Measurements from ENCODE around the gene GABRD. TPM values are rescaled to one million over a fixed set of nuclear protein-coding genes. Genes with fewer than 3 reads are reported as not detected.

The GABRD gene
- total and polyA plus RNA-seq, 12 donors, result 0.30 to 1.1 (median 0.49) TPM; not detected in 2

DNA sequence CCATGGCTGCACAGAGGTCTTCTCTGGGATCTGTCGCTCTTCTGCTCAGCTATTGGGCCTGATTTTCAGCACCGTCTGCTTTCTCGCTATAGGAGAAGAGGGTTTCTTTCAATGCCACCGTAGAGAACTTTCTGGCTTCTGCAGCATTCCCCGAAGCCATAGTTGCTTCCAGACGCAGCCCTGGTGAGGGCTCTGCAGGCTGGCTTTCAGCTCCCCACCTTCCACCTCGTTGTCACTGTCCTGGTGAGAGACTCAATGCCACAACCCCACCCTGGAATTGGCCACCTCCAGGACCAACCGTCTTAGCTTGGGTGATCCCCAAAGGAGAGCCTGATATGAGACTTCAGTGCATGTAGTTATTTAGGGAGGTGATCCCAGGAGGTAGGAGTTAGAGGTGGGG, 19.1 kb downstream of the GABRD start:
- no peak overlapping the region for H3K4me3 ChIP-seq
- TF ChIP-seq, protein P1, sequence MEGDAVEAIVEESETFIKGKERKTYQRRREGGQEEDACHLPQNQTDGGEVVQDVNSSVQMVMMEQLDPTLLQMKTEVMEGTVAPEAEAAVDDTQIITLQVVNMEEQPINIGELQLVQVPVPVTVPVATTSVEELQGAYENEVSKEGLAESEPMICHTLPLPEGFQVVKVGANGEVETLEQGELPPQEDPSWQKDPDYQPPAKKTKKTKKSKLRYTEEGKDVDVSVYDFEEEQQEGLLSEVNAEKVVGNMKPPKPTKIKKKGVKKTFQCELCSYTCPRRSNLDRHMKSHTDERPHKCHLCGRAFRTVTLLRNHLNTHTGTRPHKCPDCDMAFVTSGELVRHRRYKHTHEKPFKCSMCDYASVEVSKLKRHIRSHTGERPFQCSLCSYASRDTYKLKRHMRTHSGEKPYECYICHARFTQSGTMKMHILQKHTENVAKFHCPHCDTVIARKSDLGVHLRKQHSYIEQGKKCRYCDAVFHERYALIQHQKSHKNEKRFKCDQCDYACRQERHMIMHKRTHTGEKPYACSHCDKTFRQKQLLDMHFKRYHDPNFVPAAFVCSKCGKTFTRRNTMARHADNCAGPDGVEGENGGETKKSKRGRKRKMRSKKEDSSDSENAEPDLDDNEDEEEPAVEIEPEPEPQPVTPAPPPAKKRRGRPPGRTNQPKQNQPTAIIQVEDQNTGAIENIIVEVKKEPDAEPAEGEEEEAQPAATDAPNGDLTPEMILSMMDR (IDR thresholded peaks at IDR 0.05), result no peak
- peaks cover 0 to under 1% (median 0%) of the 10 kb centered on the region in 9 donors for H3K4me1 ChIP-seq
- intact Hi-C loops (cut with DNase I), result no loop called here
- H3K36me3 ChIP-seq, result no peaks in the 10 kb centered on the region
- ATAC-seq (no peak), DNase-seq (no peak)
- 92 to 93% methylated on average over 8 of the region's 8 CpGs for WGBS, 2 donors
- H3K27ac ChIP-seq, result no peak overlapping the region
- H3K27me3 ChIP-seq, result peaks cover 0 to 2% (median 0%) of the 10 kb centered on the region in 7 donors
- H3K9me3 ChIP-seq, result peaks cover 0 to 9% (median 0%) of the 10 kb centered on the region in 11 donors

DNA sequence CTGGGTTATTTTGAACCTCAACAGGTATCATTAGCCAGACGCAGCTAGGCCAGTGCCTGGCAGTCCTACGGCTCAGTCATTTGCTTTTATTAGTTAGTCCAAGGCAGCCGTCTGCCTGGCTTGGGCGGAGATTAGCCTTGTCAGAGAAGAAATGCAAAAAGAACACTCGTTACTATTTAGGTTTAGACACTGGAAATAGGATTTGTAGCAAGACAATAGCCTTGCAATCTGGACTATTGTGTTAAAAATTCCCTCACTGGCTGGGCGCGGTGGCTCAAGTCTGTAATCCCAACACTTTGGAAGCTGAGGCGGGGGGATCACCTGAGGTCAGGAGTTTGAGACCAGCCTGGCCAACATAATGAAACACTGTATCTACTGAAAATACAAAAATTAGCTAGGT, 20.1 kb downstream of the GABRD start:
- WGBS, 2 donors, result 82 to 83% methylated on average over 8 of the region's 8 CpGs
- no peak overlapping the region for H3K4me3 ChIP-seq
- H3K9me3 ChIP-seq, result peaks cover 0 to 9% (median 0%) of the 10 kb centered on the region in 11 donors
- ATAC-seq (no peak), DNase-seq (no peak)
- peaks cover 0 to 3% (median 0%) of the 10 kb centered on the region in 7 donors for H3K27me3 ChIP-seq
- no peak overlapping the region for H3K27ac ChIP-seq
- peaks cover 0 to under 1% (median 0%) of the 10 kb centered on the region in 9 donors for H3K4me1 ChIP-seq
- intact Hi-C loops (cut with DNase I), result no loop called here
- TF ChIP-seq, protein P1 (IDR thresholded peaks at IDR 0.05), result no peak
- no peaks in the 10 kb centered on the region for H3K36me3 ChIP-seq

DNA sequence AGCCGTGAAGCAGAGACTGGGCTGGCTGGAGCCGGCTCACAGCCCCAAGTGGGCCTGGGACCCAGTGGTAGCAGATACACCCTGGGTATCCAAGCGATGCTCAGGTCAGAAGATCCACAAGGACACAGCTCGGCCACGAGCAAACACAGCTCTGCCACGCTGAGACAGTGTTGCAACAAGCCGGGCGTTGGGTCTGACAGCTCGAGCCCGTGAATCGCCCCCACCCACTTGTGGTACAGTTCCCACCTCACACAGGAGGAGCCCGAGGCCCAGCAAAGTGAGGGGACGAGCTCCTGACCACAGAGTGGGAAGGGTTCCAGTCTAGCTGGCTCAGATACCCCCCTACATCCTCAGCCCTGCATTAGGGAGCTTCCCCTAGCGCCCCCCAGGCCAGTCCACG, 22.2 kb downstream of the GABRD start:
- 82% methylated on average over 15 of the region's 15 CpGs for WGBS, 2 donors
- TF ChIP-seq, protein P1 (IDR thresholded peaks at IDR 0.05), result no peak
- no peak overlapping the region for H3K4me3 ChIP-seq
- H3K27me3 ChIP-seq, result peaks cover 0 to 15% (median 7%) of the 10 kb centered on the region in 7 donors
- intact Hi-C loops (cut with DNase I), result loop anchor here in 6 of 10 donors (2.0 to 10.0 kb wide), 5 partner anchors 79 to 97 kb away; no protein-coding TSS in a partner anchor
- no peaks in the 10 kb centered on the region for H3K36me3 ChIP-seq
- H3K4me1 ChIP-seq, result peaks cover 10 to 20% (median 15%) of the 10 kb centered on the region in 9 donors
- ATAC-seq (no peak), DNase-seq (no peak)
- no peak overlapping the region for H3K27ac ChIP-seq
- H3K9me3 ChIP-seq, result peaks cover 0 to 9% (median 0%) of the 10 kb centered on the region in 11 donors

DNA sequence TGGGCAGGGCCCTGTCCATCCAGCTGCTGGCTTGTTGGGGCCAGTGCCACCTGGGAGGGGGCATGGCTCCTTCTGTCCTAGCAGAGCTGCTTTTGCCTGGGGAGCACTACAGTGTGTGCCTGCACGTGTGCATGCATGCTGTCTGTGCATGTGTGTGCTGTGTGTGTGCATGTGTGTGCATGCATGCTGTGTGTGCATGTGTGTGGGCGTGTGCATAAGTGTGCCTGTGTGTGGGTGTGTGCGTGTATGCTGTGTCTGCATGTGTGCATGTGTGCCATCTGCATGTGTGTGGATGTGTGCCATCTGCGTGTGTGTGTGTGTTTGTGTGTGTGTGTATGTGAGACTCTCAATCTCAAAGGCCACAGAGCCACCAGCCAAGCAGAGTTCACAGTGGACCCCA, 22.7 kb downstream of the GABRD start:
- H3K4me3 ChIP-seq, result no peak overlapping the region
- ATAC-seq (no peak), DNase-seq (no peak)
- no peaks in the 10 kb centered on the region for H3K36me3 ChIP-seq
- no peak overlapping the region for H3K27ac ChIP-seq
- peaks cover 0 to 20% (median 13%) of the 10 kb centered on the region in 7 donors for H3K27me3 ChIP-seq
- intact Hi-C loops (cut with DNase I), result loop anchor here in 6 of 10 donors (2.0 to 10.0 kb wide), 5 partner anchors 80 to 97 kb away; no protein-coding TSS in a partner anchor
- H3K4me1 ChIP-seq, result peaks cover 10 to 26% (median 18%) of the 10 kb centered on the region in 9 donors
- H3K9me3 ChIP-seq, result peaks cover 0 to 9% (median 0%) of the 10 kb centered on the region in 11 donors
- WGBS, 2 donors, result 82 to 83% methylated on average over 4 of the region's 4 CpGs
- TF ChIP-seq, protein P1 (IDR thresholded peaks at IDR 0.05), result no peak
